GM19397 (cell line): ENCODE data around the gene NAA50.

Source experiments
- ATAC-seq: cut with Tn5 transposase; IDR thresholded peaks from one replicate; pipeline ENCODE4 v1.9.1; 2021; ENCODE audit warnings: mild to moderate bottlenecking, moderate library complexity; ENCODE audit not compliant: unreplicated experiment

The NAA50 gene

DNA sequence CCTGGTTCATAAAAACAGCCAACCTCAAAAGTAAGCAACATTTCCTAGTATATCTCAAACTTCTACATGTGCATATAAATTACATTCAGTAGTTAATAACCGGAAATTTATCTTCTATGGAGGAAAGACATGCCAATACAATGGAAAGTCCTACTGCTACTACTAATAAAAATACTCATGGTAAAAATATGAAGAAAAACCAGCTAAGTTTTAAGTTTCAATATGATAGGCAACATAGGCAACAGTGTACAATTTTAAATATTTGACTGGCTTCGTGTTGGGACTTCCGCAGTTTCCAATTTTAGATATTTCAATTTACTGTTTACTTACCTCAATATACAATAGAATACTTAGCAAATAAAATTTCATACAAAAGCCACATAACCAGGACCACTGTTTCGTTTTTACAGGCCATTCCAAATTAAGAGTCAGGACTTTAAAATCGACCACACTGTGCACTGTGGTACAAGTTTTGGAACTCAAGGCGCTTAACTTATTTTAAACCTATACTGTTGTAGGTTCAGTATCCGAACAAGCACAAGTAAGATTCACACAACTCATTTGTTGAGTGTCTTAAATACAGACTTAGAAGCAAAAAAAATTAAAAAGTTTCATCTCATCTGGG is 2.9 kb downstream of the NAA50 start:
- ATAC-seq, result no peak

DNA sequence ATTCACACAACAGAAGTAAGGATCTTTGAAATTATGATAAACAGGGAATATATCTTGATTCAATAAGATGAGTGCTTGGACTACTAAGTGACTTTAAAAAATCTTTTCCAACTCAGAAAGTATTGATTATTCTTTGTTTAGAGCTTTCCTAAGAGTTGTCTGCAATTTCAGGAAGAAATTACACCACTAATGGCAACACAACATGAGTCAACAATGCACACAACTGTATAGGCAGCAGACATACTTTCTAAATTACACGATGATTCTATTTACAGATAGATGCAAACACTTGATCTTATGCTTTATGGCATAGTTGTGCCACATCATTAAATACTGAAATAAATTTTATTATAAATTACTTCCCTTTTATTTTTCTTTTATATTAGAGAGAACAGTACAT is 4.4 kb downstream of the NAA50 start:
- ATAC-seq, result no peak

DNA sequence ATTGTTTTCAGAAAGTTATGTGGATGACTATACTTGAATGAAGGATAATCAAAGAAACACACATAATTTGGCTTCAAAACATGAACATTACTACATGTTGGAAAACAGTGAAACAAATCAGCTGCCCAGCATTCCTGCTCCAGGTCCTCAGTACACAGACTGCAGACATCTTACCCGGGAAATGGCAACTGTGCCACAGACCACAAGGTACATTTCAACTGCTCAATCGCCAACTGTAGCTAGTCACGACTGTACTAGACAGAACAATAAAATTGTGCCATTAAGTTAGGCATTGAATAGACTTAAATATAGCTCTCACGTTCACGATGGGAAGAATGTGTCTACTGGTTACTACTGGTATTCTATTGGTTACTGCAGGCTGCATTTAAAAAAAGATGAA is 5.0 kb downstream of the NAA50 start:
- ATAC-seq, result no peak

DNA sequence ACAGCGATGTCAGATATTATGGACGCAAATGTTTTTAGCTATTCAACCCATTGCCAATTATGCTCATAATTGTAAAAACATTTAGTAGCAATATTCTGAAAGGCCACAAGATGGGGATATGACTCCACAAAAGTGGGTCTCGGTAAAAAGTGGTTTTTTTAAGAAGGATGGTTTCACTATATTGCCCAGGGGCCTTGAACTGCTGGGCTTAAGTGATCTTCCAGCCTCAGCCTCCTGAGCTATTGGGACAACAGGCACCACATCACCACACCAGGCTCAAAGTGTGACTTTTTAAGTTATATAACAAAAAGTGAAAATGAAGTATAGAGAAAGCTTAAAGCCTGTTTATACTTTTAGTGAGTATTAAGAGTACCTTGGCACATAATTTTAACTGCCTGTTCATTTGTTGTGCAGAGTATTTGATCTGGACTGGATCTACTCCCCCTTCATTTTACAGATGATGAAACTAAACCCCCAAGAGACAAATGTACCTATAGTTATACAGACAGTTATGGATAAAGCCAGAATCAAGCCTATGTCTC is 9.4 kb downstream of the NAA50 start:
- ATAC-seq, result no peak

DNA sequence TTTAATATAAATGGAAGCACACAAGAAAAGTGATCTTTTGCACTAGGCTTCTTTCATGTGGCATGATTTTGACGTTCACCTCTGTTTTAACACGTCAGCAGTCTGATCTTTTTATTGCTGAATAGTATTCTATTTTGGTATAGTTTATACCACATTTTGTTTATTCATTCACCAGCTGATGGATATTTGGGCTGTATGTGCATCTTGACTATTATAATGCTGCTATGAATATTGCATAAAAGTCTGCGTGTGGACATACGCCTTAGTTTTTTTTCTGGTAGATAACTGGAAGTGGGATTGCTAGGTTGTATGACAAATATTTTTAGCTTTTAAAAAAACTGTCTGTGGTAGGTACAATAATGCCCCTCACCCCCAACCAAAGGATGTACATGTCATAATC is 14.4 kb downstream of the NAA50 start:
- no peak for ATAC-seq

DNA sequence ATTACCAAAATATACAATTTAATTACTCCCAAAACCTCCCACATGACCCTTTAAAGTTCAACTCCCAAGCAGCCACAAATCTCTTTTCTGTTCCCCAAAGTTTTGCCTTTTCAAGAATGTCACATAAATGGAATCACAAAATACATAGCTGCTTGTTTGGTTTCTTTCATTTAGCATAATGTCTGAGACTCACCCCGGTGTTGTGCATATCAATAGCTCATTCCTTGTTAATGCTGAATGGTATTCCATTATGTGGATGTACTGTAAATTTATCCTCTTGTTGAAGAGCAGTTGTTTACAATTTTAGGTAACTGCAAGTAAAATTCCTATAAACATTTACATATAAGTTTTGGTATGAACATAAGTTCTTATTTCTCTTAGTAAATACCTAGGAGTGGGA is 15.5 kb downstream of the NAA50 start:
- ATAC-seq, result no peak

DNA sequence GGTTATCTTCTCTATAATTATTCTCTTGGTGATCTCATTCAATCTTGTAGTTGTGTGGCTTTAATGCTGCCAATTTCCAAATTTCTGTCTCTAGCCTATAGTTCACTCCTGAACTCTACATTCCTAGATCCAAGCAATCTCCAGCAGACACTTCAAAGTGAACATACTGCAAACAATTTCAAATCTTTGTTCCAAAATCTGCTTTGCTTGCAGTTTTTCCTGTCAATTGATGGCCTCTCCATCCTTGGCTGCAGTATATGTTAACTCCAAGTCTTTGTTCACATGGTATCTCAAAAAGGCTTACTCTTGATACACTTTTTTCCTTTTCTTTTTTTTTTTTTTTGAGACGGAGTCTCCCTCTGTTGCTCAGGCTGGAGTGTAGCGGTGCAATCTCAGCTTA is 17.4 kb downstream of the NAA50 start:
- no peak for ATAC-seq

DNA sequence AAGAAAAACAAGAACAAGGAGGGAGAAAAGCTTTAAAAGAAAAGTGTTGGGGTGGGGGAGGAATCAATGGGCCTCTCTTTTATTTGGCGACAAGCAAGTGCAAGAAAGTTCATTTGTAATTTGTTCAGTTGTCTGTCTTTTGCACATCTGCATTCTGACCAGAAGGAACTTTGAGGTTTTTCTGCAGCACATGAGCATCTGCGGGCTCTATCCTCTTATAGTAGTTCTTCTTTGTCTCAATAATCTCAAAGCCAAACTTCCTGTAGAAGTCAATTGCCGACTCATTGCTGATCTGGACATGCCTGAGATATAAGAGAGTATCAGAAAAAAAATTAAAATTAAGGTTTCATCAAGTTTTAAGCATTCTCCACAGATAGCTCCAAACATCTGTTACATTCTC is 24.4 kb downstream of the NAA50 start:
- ATAC-seq, result no peak

DNA sequence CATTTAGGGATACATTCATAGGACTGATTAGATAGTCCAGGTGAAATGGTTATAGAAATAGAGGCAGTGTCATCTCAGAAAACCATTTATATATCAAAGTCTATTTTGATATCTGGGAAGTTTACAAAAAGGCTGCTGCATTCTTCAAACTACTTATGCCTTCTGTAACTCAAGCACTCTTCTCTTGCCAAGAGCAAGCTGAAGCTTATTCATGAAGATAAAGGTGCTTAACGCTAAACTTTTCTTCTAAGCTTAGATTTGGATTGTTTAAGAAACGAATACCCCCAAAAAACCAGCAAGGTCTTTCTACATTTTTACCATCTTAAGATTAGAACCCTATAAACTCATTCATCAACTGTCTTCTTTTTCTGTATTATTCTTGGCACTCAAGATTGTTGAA is 26.3 kb downstream of the NAA50 start:
- no peak for ATAC-seq

DNA sequence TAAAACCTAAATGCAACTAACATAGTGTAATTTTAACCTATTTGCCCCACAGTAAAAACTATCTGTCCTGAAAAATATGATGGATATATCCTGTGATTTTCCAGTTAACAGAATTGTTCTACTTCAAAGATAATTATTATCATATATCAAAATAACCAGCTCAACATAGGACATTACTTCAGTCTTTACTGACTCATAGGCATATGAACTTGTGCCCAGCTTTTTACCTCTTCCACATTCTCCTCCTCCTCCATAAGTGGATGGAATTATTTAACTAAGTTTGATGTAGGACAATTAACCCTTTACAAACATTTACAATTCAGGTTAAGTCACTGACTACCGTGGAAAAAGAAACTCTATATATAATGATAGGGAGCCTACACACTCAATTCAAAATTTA is 26.8 kb downstream of the NAA50 start:
- no peak for ATAC-seq

DNA sequence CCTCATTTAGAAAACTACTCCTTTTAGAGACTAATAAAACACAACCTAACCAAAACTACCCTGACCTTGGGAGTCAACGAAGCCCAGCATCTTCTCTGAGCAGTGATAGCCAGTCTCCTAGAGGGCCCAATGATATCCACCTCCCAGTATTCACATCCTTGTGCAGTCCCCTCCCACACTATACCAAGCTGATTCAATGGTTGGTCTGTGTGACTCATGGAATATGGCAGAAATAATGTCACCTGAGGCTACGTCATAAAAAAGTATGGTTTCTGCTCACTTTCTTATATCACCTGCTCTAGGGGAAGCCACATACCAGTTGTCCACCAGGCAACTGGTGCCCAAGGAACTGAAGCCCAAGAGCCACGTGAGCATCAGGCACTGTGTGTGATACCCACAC is 28.2 kb downstream of the NAA50 start:
- ATAC-seq, result no peak

DNA sequence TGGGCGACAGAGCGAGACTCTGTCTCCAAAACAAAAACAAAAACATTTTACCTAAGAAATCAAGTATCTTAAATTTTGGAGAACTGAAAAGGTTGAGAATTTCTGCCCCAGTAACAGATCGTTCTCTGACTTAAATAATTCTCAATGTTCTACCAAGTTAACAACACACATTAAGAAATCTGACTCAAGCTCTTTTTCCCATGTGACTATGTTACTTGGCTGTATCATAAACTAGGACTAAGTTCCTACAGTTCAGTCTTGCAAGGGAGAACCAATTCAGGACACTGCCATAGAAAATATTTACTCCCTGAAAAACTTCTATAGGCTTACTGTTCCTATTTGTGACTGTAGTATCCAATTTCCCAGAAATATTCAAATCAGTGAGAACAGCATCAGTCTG is 28.7 kb downstream of the NAA50 start:
- ATAC-seq, result no peak

DNA sequence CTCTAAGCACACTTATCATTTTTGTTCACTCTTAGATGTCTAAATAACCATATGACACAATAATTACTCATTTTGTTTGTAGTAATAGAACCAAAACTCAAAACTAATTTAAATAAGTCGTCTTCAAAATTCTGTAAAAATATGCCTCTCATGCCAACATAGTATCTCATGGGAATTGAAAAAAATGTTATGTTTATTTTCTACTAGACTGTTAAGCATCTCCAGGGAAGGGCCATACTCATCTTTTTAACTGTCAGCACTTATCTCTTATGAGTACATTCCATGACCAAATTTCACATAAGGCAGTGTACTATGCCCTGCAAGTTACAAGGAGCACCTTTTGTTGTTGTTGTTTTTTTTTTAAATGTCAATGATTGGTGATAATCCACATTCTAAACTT is 31.3 kb downstream of the NAA50 start:
- no peak for ATAC-seq

DNA sequence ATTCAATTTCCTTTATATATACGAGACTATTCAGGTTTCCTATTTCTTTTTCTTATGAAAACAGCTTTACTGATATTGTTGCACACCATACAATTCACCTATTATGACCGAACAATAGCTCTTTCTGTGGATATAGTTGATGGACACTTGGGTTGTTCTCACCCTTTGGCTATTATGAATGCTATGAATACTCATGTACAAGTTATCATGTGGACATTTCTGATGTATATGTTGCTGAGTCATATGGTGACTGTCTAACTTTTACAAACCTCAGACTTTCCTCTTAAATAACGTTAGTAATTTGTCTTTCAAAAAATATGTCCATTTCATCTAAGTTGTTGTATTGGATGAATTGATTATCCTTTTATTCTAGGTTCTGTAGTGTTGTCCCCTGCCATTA is 33.9 kb downstream of the NAA50 start:
- ATAC-seq, result no peak

DNA sequence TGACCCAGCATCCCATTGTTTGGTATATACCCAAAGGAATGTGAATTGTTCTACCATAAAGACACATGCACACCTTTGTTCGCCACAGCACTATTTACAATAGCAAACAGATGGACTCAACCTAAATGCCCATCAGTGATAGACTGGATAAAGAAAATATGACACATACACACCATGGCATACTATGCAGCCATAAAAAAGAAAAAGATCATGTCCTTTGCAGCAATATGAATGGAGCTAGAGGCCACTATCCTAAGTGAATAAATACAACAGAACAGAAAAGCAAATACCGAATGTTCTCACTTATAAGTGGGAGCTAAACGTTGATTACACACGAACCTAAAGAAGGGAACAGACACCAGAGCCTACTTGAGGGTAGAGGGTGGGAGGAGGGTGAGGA is 38.2 kb downstream of the NAA50 start:
- no peak for ATAC-seq

DNA sequence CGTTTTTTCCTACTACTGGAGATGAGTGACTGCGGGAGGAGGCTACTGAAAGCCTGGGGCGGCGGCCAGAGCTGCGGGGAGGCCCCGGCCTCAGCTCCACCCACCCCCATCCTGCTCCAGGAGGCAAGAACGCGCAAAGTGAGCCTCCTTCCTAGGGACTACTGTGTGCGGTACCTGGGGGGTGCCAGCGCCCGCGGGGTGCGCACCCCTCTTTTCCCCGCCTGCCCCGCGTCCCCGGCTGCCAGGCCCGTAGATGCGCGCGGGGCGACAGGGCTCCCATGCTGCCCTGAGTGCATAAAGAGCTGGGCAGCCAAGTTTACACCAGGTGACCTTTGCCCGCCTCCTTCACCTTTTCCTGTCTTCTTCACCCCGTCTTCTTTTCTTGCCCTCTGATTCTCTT is 47.1 kb downstream of the NAA50 start:
- no peak for ATAC-seq

DNA sequence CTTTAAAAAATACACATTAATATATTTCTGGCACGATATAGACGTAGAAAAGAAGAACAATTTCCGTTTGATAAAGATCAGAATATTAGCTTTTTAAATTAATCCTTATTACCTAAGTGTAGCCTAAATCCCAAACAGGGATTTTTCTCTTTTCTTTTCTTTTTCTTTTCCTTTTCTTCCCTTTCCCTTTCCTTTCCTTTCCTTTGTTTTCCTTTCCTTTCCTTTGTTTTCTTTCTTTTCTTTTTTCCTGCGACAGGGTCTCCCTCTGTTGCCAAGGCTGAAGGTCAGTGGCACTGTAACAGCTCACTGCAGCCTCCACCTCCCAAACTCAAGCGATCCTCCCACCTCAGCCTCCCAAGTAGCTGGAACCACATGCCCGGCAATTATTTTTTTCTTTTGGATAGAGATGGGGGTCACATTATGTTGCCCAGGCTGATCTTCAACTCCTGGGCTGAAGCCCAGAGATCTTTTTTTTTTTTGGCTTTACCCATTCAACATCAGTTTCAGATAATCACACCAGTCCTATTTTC is 47.8 kb downstream of the NAA50 start:
- no peak for ATAC-seq

DNA sequence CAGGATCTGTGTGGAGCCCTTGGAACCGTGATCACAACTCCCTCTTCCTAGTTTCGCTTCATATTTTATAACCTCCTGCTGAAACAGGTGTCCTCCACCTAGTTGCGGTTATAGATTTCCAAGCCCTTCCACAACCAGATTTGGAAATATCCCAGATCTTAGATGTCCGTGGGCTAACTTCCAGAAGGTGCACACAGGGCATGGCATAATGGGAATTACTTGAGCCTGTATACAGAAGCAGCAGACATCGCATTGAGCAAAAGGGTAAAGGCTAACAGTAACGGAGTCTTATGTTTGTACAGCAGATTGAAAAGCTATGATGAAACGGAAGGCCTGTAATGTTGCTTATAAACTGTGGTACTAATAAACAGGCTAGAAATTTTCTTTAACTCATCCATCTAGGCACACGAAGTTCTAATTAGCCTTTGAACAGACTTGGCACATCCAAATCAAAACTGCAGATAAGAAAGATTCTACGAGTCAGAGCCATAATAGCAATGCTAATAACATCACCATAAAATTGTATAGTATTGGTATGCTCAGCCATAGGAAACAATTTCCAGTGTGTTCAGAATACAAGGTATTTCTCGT is 48.5 kb downstream of the NAA50 start:
- no peak for ATAC-seq

DNA sequence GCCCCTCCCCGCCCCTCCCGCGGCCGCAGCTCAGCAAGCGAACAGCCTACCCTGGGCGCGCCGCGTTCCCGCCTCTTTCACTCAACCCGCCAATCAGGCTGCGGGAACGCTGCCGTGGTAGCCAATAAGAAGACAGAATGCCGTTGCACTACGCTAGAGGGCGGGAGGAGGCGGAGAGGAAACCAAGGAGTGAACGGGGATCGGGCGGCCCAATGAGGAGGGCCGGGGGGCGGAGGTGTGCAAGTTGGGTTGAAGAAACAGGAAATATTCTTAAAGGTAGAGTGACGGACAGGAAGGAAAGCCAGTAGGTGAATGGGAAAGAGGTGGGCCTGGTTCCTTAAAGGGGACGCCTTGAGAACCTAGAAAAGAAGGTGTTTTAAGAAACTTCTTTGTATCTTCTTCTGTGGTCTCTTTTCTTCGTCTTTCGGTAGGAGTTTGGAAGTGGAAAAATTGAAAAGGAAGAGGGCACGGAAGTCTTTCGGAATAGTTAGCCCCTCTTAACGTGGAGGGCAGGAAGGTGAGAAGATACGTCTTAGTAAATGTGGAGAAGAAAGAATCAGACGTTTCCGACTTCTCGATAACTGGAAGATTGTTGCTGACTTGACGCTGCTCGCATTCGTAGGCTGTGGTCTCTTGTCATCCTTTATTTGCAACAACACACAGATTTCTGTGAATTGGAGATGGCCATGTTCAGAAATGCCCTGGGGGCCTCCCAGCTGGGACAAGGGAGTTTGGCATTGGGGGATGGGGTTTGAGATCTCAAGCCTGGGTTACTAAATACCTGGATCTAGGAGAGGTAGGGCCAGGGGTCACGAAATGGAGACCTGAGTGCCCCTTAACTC is 49.2 kb downstream of the NAA50 start:
- peak; percentile 84 for ATAC-seq

DNA sequence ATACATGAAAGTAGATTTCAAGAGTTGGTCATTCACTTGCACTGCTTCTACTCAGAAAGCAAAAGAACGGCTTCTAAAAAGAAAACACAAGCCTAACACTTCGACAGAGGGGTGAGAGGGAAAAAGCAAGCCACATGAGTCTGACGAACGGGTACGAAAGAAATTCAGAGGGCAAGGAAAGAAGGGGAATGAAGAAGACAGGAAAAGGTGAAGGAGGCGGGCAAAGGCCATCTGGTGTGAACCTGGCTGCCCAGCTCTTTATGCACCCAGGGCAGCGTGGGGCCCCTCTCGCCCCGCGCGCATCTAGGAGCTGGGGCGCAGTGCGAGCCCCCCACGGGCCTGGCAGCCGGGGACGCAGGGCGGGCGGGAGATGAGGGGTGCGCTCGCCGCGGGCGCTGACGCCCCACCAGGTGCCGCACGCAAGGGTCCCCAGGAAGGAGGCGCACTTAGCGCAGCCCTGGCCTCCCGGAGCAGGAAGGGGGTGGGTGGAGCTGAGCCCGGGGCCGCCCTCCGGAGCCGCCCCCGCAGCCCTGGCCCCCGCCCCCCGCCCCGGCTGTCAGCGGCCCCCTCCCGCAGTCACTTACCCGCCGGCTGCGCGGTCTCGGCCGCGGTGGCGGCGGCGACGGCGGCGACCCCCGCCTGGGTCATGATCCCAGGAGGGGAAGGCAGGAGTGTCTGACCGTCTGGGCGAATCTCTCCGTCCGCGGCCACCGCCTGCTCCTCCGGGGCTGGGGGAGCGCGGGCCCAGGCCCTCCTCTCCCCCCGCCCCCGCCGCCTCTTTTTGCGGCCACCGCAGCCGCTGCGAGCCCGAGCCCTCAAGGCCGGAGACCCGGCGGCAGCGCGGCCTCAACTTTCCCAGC is 50.0 kb downstream of the NAA50 start, which contains the start of gene USF3:
Gene USF3 (minus strand): TSS at position 857 of the 860 bp plus-strand sequence. CDS start 21,764 bp downstream, outside the sequence.
- peak; percentile 74 for ATAC-seq

DNA sequence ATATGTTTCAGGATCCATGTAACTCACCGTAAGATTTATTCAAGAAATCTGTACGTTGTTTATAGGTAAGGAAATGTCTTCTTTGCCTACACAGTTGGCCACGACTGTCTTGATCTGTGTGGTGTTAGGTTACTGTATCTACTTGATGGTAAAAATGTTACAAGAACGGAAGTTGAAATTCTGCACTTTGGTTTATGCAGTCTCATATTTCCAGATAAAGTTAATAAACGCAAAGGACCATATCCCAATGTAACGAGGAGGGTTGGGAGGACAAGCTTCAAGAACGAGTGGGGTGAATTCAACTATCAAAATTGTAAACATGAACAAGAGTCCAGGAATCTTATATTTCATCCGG is 50.6 kb downstream of the NAA50 start:
- ATAC-seq, result no peak
